ENCODE results near the gene DNAH9.
A peak's percentile ranks its signal among the peaks of the same experiment; 100 is the strongest.

Gene DNAH9

GRCh38 chr17:11991461-11991860 is 393.2 kb downstream of the DNAH9 start:
- DNase-seq = no peak

GRCh38 chr17:11996722-11997146 is 398.5 kb downstream of the DNAH9 start:
- peak; percentile 30 for DNase-seq

- peak; percentile 96 for DNase-seq
Measured at GRCh38 chr17:11997147-11997971, 399.1 kb downstream of the DNAH9 start, which contains the start of gene ZNF18. Gene ZNF18, minus strand, starts transcription at chr17:11997475. Its CDS starts 4,646 bp downstream, at chr17:11992829.

- DNase-seq = no peak
Measured at GRCh38 chr17:11997972-11998233, 399.6 kb downstream of the DNAH9 start.

GRCh38 chr17:11999696-12000095 is 401.4 kb downstream of the DNAH9 start:
- no peak for DNase-seq

- no peak for DNase-seq
Measured at GRCh38 chr17:12007466-12007865, 409.2 kb downstream of the DNAH9 start.

Measured in stimulated activated CD4-positive, alpha-beta T cell treated with anti-CD3 and anti-CD28 coated beads, Interleukin-1b, Interleukin-23, amount 100 ng/mL, for 48 hours (primary cell).